Vagina (tissue), 2 donors: Measurements from ENCODE around the gene GPRIN2. TPM values are rescaled to one million over a fixed set of nuclear protein-coding genes. Genes with fewer than 3 reads are reported as not detected.

ENCODE experiments used
- DNase-seq, 2 donors: peaks; one replicate each; pipeline ENCODE4 v3.0.0-alpha.2; 2017; ENCODE audit errors: extremely low spot score in 2 of 2
- H3K27ac ChIP-seq: fragments of 200-600 bp; sonication (generic); one replicate; pipeline ENCODE4 v1.5.1; 2019
- H3K27me3 ChIP-seq: fragments of 200-600 bp; sonication (generic); one replicate; pipeline ENCODE4 v1.5.1; 2019
- H3K36me3 ChIP-seq, 2 donors: fragments of 200-600 bp; sonication (generic); one replicate each; pipeline ENCODE4 v1.5.1; 2017 to 2019
- H3K4me1 ChIP-seq: fragments of 200-600 bp; sonication (generic); one replicate; pipeline ENCODE4 v1.5.1; 2019
- H3K4me3 ChIP-seq, 2 donors: fragments of 200-600 bp; sonication (generic); 1 replicate in 1 of 2; 2 replicates in 1 of 2; pipeline ENCODE4 v1.5.1; 2016 to 2019
- H3K9me3 ChIP-seq: fragments of 200-600 bp; sonication (generic); one replicate; pipeline ENCODE4 v1.5.1; 2019
- POLR2A ChIP-seq, 2 donors: fragments of 450-650 bp; IDR thresholded peaks; one replicate each; pipeline ENCODE4 v1.6.1; 2017; ENCODE audit warnings: antibody characterized with exemption in 2 of 2, mild to moderate bottlenecking in 2 of 2, moderate library complexity in 2 of 2
- POLR2AphosphoS5 ChIP-seq, 2 donors: sonication (generic); formaldehyde crosslinking; IDR thresholded peaks; one replicate each; pipeline ENCODE4 v1.9.0; 2017; ENCODE audit warnings: antibody characterized with exemption in 2 of 2, mild to moderate bottlenecking in 2 of 2, low read depth in 1 of 2; ENCODE audit not compliant: insufficient read depth in 1 of 2
- intact Hi-C: fragments of 100-400 bp; cut with DNase I; formaldehyde crosslinking; loops from one replicate; pipeline ENCODE4 v1.15.1; 2023
- total RNA-seq: library from RNA; depleted of rRNA; stranded (reverse); fragments of >200 nt; gene quantifications from one replicate; pipeline ENCODE4 v1.2.3, GENCODE V29; 2016
- TF ChIP-seq, protein P1 (sequence below), 3 experiments: fragments of 450-650 bp in 2 of 3; fragments of 200-600 bp in 1 of 3; sonication (generic) in 1 of 3; IDR thresholded peaks; one replicate each; pipeline ENCODE4 v1.5.1; 2017 to 2019; ENCODE audit warnings: antibody characterized with exemption in 3 of 3, mild to moderate bottlenecking in 2 of 3, moderate library complexity in 2 of 3

GPRIN2 gene
- total RNA-seq, 1 donor from 2014 or later = 5.6 TPM

DNA sequence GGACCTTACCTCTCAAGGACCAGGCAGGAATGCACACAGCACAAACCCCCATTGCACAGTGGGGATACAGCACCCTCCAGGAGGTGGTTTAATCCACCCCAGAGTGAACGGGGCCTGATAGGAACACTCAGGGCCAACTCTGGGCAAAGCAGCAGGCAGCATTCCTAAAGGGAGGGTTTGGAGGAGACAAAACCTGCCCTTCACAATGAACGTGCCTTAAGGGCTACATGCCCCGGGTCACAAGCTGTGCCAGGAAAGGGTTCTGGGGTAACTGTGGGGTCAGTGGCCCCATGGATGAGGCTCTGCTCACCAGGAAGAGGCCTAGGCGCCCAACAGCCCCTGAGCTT lies 1.1 kb downstream of the GPRIN2 start:
- H3K27ac ChIP-seq = no peak overlapping the region
- intact Hi-C loops = no loop called here
- H3K27me3 ChIP-seq = peaks cover 4% of the 10 kb centered on the region
- peaks cover 16% of the 10 kb centered on the region for H3K4me1 ChIP-seq
- no peaks in the 10 kb centered on the region for H3K36me3 ChIP-seq
- TF ChIP-seq POLR2AphosphoS5 (IDR thresholded peaks at IDR 0.05; ENCODE audit: insufficient read depth in 1 of 2, low read depth in 1 of 2) = no peak
- no peak for TF ChIP-seq POLR2A (IDR thresholded peaks at IDR 0.05)
- TF ChIP-seq, protein P1, sequence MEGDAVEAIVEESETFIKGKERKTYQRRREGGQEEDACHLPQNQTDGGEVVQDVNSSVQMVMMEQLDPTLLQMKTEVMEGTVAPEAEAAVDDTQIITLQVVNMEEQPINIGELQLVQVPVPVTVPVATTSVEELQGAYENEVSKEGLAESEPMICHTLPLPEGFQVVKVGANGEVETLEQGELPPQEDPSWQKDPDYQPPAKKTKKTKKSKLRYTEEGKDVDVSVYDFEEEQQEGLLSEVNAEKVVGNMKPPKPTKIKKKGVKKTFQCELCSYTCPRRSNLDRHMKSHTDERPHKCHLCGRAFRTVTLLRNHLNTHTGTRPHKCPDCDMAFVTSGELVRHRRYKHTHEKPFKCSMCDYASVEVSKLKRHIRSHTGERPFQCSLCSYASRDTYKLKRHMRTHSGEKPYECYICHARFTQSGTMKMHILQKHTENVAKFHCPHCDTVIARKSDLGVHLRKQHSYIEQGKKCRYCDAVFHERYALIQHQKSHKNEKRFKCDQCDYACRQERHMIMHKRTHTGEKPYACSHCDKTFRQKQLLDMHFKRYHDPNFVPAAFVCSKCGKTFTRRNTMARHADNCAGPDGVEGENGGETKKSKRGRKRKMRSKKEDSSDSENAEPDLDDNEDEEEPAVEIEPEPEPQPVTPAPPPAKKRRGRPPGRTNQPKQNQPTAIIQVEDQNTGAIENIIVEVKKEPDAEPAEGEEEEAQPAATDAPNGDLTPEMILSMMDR (IDR thresholded peaks at IDR 0.05) = no peak
- peak overlapping the region in 1 of 2 donors; percentile 42 for H3K4me3 ChIP-seq
- no peak for DNase-seq
- H3K9me3 ChIP-seq = no peaks in the 10 kb centered on the region

DNA sequence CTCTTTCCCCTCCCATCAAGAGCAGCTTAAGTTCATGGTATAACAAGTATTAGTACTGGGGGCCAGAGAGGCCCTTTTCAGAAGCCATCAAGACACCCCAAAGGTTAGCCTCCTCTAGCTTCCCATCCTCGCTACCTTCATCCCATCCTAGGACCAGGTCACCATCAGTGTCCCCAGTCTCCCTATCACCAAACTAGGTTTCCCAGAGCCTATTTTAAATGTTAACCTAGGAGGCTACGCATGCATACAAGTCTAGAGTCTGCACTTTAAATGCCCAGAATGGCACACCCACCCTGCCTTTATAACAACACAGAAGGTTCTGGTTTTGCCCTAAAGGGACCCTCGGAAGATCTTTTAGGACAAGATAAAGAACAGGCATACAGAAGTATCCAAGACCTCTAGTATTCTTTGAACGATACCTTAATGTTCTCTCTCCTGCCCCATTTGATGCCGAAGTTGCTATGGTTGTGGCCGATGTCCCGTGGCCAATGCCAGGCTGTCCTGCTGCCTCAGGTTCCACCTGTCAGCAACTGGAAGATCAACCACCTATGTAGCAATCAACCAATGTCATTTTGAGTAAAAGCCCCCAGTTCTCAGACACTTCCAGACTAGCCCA lies 2.2 kb downstream of the GPRIN2 start:
- no peaks in the 10 kb centered on the region for H3K36me3 ChIP-seq
- intact Hi-C loops = no loop called here
- TF ChIP-seq POLR2AphosphoS5 (IDR thresholded peaks at IDR 0.05; ENCODE audit: insufficient read depth in 1 of 2, low read depth in 1 of 2) (no peak), POLR2A (IDR thresholded peaks at IDR 0.05) (no peak)
- TF ChIP-seq, protein P1 (IDR thresholded peaks at IDR 0.05) = no peak
- H3K27ac ChIP-seq = no peak overlapping the region
- no peak overlapping the region for H3K4me3 ChIP-seq
- H3K27me3 ChIP-seq = peaks cover 4% of the 10 kb centered on the region
- peak in 1 of 2 donors; percentile 94 for DNase-seq
- H3K4me1 ChIP-seq = peaks cover 16% of the 10 kb centered on the region
- H3K9me3 ChIP-seq = no peaks in the 10 kb centered on the region

DNA sequence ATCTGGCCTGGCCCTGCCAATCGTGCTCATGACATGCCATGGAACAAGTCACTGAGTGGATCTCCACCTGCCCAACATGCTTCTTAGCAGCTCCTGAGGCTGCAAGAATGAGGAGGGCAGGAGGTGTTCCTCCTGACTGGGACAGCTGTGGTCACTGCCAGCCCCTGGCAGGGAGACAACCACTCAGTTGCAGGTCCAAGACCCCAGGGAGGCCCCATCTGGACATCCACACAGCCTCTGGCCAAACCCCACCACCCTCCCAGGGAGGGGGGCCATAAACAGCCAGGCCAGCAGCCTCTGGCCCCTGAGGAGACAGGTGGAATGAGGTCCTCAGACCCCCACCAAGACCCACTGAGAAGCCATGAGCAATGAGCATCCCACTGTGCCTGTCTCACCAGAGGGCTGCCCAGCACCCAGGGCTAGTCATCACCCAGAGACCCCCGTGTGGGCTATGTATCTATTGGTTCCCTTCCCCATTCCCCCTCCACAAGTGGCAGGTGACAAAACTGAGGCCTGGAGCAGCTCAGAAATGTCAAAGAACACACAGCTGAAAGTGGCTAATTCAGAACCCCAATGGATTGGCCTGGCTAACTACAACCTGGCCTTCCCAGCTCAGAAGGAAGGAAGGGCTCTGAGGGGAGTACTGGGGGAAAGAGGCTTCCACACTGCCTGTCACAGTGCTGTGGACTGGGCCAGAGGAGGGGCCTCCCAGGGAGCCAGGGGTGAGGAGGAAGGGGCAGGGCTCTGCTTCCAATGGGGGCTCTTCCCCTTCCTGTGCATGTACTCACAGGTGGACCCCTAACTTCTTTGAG lies 3.0 kb downstream of the GPRIN2 start:
- Histone ChIP-seq H3K27ac (no peak overlapping the region), H3K4me3 (no peak overlapping the region), H3K36me3 (no peaks in the 10 kb centered on the region), H3K9me3 (no peaks in the 10 kb centered on the region), H3K4me1 (peaks cover 16% of the 10 kb centered on the region), H3K27me3 (peaks cover 4% of the 10 kb centered on the region)
- intact Hi-C loops = no loop called here
- TF ChIP-seq POLR2AphosphoS5 (IDR thresholded peaks at IDR 0.05; ENCODE audit: insufficient read depth in 1 of 2, low read depth in 1 of 2) (no peak), POLR2A (IDR thresholded peaks at IDR 0.05) (no peak)
- TF ChIP-seq, protein P1 (IDR thresholded peaks at IDR 0.05) = no peak
- peak in 1 of 2 donors; percentile 97 for DNase-seq

DNA sequence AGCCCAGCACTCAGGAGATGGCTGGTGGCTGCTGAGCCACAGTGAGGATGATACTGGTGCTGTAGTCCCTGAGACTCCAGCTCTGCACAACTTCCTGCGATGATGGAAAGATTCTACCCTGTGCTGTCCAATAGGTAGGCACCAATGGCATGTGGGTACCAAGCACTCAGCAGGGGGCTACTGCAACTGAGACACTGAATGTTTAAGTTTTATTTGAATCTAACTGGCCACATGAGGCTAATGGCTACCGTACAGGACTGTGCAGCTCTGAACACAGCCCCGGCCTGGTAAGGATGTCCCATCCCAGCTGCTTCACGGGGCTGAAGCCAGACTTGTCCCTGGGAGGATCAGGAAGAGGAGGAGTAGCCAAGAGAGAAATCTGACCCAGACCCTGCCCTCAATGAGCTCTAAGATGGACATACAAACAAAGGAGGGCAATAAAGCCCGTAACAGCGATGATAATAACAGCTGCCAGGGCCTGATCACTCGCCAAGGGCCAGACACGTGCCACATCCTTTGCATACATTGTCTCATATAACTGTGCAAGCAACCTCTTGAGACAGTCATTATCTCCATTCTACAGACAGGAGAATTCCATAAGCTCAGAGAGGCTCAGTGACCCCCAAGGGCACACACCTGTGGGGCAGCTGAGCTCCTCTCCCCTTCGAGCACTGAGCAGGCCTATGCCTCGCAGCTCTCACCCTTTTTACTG lies 3.8 kb downstream of the GPRIN2 start:
- TF ChIP-seq POLR2AphosphoS5 (IDR thresholded peaks at IDR 0.05; ENCODE audit: insufficient read depth in 1 of 2, low read depth in 1 of 2) (no peak), POLR2A (IDR thresholded peaks at IDR 0.05) (no peak)
- TF ChIP-seq, protein P1 (IDR thresholded peaks at IDR 0.05) = no peak
- peak in 1 of 2 donors; percentile 96 for DNase-seq
- H3K4me1 ChIP-seq = peaks cover 16% of the 10 kb centered on the region
- H3K9me3 ChIP-seq = no peaks in the 10 kb centered on the region
- no peak overlapping the region for H3K27ac ChIP-seq
- intact Hi-C loops = no loop called here
- H3K27me3 ChIP-seq = peaks cover 4% of the 10 kb centered on the region
- H3K4me3 ChIP-seq = no peak overlapping the region
- no peaks in the 10 kb centered on the region for H3K36me3 ChIP-seq
